Measurements from ENCODE around the gene ZSWIM1.

ZSWIM1 gene

GRCh38 chr20:45853484-45853883 lies 27.5 kb upstream of the ZSWIM1 start:
- H3K27me3 ChIP-seq (ENCODE audit: insufficient read depth, poor library complexity, severe bottlenecking) = no peaks in the 10 kb centered on the region
- H3K4me1 ChIP-seq (ENCODE audit: insufficient read depth, poor library complexity, severe bottlenecking) = peaks cover 11% of the 10 kb centered on the region
- no peak overlapping the region for H3K4me3 ChIP-seq (ENCODE audit: severe bottlenecking)
- TF ChIP-seq, protein P1, sequence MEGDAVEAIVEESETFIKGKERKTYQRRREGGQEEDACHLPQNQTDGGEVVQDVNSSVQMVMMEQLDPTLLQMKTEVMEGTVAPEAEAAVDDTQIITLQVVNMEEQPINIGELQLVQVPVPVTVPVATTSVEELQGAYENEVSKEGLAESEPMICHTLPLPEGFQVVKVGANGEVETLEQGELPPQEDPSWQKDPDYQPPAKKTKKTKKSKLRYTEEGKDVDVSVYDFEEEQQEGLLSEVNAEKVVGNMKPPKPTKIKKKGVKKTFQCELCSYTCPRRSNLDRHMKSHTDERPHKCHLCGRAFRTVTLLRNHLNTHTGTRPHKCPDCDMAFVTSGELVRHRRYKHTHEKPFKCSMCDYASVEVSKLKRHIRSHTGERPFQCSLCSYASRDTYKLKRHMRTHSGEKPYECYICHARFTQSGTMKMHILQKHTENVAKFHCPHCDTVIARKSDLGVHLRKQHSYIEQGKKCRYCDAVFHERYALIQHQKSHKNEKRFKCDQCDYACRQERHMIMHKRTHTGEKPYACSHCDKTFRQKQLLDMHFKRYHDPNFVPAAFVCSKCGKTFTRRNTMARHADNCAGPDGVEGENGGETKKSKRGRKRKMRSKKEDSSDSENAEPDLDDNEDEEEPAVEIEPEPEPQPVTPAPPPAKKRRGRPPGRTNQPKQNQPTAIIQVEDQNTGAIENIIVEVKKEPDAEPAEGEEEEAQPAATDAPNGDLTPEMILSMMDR (IDR thresholded peaks at IDR 0.05; ENCODE audit: poor library complexity, severe bottlenecking) = no peak
- no peak for DNase-seq (ENCODE audit: low spot score)
- H3K36me3 ChIP-seq (ENCODE audit: low read depth) = peaks cover 43% of the 10 kb centered on the region
- no peaks in the 10 kb centered on the region for H3K9me3 ChIP-seq (ENCODE audit: severe bottlenecking)
- ATAC-seq (ENCODE audit: low read depth) = no peak
- no peak overlapping the region for H3K27ac ChIP-seq (ENCODE audit: poor library complexity, severe bottlenecking)

DNA sequence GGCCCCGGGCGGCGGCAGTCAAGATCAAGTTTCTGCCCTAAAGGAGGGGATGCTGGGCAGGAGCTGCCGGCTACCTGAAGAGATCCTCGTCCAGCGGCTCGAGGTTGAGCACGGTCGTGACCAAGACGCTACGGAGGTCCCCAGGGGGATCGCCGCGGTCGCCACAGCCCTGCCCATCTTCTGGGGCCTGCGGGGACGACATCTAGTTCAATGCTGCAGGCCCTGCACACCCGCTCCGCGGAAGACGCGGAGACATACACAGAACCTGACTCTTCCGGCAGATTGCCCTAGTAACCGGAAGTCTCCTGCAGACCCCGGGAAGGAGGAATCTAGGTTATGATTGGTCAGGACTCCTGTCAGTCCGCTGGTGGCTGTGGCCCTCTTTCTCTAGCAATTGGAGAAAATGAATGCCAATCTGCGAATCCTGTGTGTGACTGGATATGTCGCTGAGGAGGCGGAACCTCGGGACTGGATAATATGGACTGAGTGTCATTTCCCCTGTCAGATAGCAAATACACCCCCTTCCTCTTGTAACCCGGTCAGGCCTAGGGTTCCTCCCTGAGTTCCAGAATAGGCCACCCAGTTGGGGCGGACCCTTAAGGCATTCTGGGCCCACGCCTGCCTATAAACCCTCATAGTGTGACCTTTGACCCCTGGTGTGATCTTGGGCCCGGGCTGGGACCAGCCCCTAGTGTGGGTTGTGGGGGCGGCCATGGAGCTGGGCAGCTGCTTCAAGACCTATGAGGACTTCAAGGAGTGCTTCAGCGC lies 23.7 kb upstream of the ZSWIM1 start, which contains the start of the genes ACOT8 and ZSWIM3:
TSS of gene ACOT8 (minus strand) at position 279 of the 768 bp plus-strand sequence. CDS start at position 202, 77 bp downstream.
TSS of gene ZSWIM3 (plus strand) at position 501 of the 768 bp plus-strand sequence. CDS start at position 713, 212 bp downstream.
- DNase-seq (ENCODE audit: low spot score) (peak; percentile 100), ATAC-seq (ENCODE audit: low read depth) (peak; percentile 99)
- Histone ChIP-seq H3K9me3 (ENCODE audit: severe bottlenecking) (no peaks in the 10 kb centered on the region), H3K4me1 (ENCODE audit: insufficient read depth, poor library complexity, severe bottlenecking) (peaks cover 15% of the 10 kb centered on the region), H3K27ac (ENCODE audit: poor library complexity, severe bottlenecking) (peak within 1 kb of the TSS; percentile 12), H3K27me3 (ENCODE audit: insufficient read depth, poor library complexity, severe bottlenecking) (no peaks in the 10 kb centered on the region), H3K4me3 (ENCODE audit: severe bottlenecking) (peak within 1 kb of the TSS; percentile 83), H3K36me3 (ENCODE audit: low read depth) (peaks cover 33% of the 10 kb centered on the region)
- TF ChIP-seq, protein P1 (IDR thresholded peaks at IDR 0.05; ENCODE audit: poor library complexity, severe bottlenecking) = no peak

DNA sequence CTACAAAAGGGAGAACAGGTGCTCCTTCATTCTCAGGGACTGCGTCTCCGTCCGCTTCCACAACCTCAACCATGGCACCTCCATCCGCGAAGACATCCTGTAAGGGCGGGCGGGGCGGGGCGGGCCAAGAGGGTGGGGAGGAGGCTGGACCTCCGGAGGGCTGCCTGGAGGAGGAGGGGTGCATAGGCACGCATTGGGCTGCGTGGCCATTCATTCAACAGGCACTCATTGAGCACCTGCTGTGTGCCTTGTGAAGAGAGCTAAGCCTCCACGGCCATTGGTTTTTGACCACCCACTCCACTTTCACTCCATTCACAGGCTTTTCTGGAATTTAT lies 23.2 kb upstream of the ZSWIM1 start:
- Histone ChIP-seq H3K4me3 (ENCODE audit: severe bottlenecking) (peak overlapping the region; percentile 83), H3K9me3 (ENCODE audit: severe bottlenecking) (no peaks in the 10 kb centered on the region), H3K27me3 (ENCODE audit: insufficient read depth, poor library complexity, severe bottlenecking) (no peaks in the 10 kb centered on the region), H3K4me1 (ENCODE audit: insufficient read depth, poor library complexity, severe bottlenecking) (peaks cover 15% of the 10 kb centered on the region), H3K36me3 (ENCODE audit: low read depth) (peaks cover 27% of the 10 kb centered on the region), H3K27ac (ENCODE audit: poor library complexity, severe bottlenecking) (peak overlapping the region; percentile 12)
- TF ChIP-seq, protein P1 (IDR thresholded peaks at IDR 0.05; ENCODE audit: poor library complexity, severe bottlenecking) = no peak
- ATAC-seq (ENCODE audit: low read depth) (peak; percentile 2; the same call in 2 of the 3 replicates), DNase-seq (ENCODE audit: low spot score) (no peak)

- DNase-seq (ENCODE audit: low spot score) (no peak), ATAC-seq (ENCODE audit: low read depth) (no peak)
- H3K36me3 ChIP-seq (ENCODE audit: low read depth) = peaks cover 7% of the 10 kb centered on the region
- no peak overlapping the region for H3K4me3 ChIP-seq (ENCODE audit: severe bottlenecking)
- no peaks in the 10 kb centered on the region for H3K9me3 ChIP-seq (ENCODE audit: severe bottlenecking)
- TF ChIP-seq, protein P1 (IDR thresholded peaks at IDR 0.05; ENCODE audit: poor library complexity, severe bottlenecking) = no peak
- peaks cover 15% of the 10 kb centered on the region for H3K4me1 ChIP-seq (ENCODE audit: insufficient read depth, poor library complexity, severe bottlenecking)
- no peaks in the 10 kb centered on the region for H3K27me3 ChIP-seq (ENCODE audit: insufficient read depth, poor library complexity, severe bottlenecking)
- H3K27ac ChIP-seq (ENCODE audit: poor library complexity, severe bottlenecking) = no peak overlapping the region
Observed at GRCh38 chr20:45859916-45860315, 21.1 kb upstream of the ZSWIM1 start.
